ENCODE data around the gene PRELID2.

DNA sequence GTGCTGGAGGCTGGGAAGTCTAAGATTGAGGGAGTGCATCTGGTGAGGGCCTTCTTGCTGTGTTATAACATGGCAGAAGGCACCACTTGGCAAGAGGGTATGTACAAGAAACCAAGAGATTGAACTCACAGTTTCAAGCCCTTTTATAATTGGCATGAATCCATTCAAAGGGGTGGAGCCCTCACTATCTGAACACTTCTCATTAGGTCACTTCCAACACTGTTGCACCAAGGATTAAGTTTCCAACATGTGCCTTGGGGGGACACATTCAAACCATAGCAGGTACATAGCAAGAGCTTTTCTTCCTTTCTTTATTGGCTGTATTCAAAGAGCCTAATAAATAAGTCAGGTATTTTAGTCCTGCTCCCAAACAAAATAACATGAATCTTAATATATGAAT, 62.7 kb downstream of the PRELID2 start:
- TF ChIP-seq REST (IDR thresholded peaks at IDR 0.05; ENCODE audit: insufficient read depth in 1 of 2, low read depth in 2 of 2, low read length in 2 of 2) (no peak), POLR2AphosphoS5 (IDR thresholded peaks at IDR 0.05; ENCODE audit: low read depth, low read length) (no peak), SIN3A (IDR thresholded peaks at IDR 0.05; ENCODE audit: borderline replicate concordance, insufficient read depth, low read length) (no peak), TAF1 (IDR thresholded peaks at IDR 0.05; ENCODE audit: borderline replicate concordance, insufficient read depth, low read length) (no peak), FOXP2 (optimal IDR thresholded peaks at IDR 0.05; ENCODE audit: borderline replicate concordance, extremely low read depth, extremely low read length, insufficient read depth) (no peak)

Measured in PFSK-1 (cell line).